Activated effector memory CD4-positive, alpha-beta T cell treated with anti-CD3 and anti-CD28 coated beads, Interleukin-2, amount 50 U/mL, for 16 hours (primary cell): ENCODE measurements around the gene PLA2G2D.
A peak's percentile ranks its signal among the peaks of the same experiment; 100 is the strongest.
"Not testable (repeated sequence)": the region's sequence is repeated elsewhere in the genome, so short reads cannot be mapped to it uniquely, and the experiment has no call there.

Experiments used
- DNase-seq: peaks from one replicate; pipeline ENCODE4 v3.0.0-alpha.2; 2020

Gene PLA2G2D

DNA sequence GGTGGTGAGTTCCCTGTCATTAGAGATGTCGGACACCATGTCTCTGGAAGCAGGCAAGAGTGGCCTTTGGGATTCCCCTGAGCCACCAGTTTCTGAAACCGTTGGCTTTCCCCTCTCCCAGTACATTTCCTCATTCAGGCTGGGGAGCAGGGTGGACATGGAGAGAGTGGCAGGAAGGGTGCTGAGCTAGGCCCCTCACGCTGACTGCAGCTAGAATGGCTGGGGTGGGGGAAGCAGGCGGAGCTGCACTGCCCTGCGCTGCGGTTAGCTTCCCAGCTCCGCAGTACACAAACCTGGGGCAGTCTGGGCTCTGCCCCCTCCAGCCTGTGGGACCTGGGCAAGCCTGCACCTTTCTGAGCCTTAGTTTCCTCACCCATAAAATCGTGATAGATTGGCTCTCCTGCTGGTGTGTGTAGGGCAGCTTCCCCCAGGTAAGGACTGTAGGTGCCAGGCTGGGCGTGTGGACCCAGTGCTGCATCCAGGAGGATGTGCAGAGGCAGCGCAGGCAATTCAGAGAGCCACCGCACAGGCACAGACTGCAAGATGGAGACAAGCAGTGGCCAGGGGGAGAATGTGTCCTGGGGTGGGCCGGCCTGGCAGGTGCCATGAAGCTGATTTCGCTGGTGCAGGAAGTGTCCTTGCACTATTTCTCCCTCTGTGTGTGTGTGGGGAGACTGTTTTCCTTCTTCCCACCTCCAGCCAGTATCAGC is 22.8 kb upstream of the PLA2G2D start:
- DNase-seq, result peak; percentile 51

DNA sequence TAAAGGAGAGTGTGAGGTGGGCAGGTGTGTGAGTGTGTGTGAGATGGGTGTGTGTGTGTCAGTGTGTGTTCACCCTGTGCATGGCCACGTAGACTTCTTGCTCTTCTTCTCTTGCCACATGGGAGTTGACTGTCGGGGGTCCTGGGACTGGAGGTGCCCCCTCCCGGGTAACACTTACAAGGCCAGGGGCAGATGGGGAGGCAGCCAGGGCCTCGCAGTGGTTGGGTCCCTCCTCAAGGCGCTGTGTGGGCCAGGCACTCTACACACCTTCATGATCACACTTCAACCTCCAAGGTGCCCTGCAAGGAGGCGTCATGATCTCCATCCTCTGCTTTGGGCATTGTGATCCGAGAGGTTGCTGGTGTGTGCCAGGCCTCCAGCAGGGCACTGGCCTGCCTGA is 22.1 kb upstream of the PLA2G2D start:
- peak; percentile 54 for DNase-seq

DNA sequence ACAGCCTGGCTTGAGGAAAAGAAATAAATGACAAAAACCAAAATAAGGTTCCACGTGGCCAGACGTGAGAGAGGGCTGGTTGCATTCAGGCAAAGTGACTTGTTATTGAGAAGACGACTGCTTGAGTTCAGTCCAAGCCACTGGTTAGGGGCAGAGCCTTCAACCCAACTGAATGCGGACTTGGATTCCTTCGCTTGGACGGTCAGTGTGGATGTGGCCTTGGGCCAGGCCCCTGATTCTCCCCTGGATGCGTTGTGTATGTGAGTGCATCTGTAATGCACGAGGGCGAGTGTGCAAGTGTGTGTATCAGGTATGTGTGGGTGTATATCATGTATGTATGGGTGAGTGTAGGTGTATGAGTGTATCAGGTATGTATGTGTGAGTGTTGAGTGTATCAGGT is 21.7 kb upstream of the PLA2G2D start:
- peak; percentile 48 for DNase-seq

- peak; percentile 39 for DNase-seq
Observed at GRCh38 chr1:20139776-20140612, 20.7 kb upstream of the PLA2G2D start.

DNA sequence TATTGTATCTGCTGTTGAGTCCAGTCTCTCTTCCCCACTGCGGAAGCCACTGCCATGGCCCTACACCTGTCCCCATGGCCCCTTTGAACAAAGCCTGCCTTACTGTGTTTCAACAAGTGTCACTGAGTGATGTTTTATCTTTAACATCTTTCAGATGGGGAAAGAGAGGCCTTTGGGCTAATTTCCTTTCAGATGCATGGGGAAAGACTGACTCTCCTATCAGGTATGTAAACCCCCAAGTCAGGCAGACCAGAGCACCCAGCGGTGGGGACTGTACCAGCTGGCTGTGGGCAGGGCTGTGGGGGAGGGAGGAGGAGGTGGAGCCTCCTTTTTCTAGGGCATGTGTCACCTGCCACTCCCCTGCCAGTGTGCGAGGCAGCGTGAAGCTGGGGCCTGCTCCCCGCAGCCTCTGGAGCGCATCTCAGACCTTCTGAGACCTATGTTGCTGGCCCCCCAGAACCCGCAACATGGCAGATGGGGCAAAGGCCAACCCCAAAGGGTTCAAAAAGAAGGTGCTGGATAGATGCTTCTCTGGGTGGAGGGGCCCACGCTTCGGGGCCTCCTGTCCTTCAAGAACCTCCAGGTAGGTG is 19.7 kb upstream of the PLA2G2D start, which contains the start of gene PLA2G2F:
Gene PLA2G2F (plus strand): TSS at position 363 of the 590 bp plus-strand sequence. CDS start 105 bp downstream, at position 468.
- peak; percentile 50 for DNase-seq

GRCh38 chr1:20138346-20138745 is 19.0 kb upstream of the PLA2G2D start:
- DNase-seq, result peak; percentile 24

- DNase-seq, result peak; percentile 16
Observed at GRCh38 chr1:20137604-20138003, 18.3 kb upstream of the PLA2G2D start.

- peak; percentile 36 for DNase-seq
Observed at GRCh38 chr1:20137055-20137454, 17.7 kb upstream of the PLA2G2D start.

GRCh38 chr1:20136249-20136648 is 16.9 kb upstream of the PLA2G2D start:
- DNase-seq, result peak; percentile 4

DNA sequence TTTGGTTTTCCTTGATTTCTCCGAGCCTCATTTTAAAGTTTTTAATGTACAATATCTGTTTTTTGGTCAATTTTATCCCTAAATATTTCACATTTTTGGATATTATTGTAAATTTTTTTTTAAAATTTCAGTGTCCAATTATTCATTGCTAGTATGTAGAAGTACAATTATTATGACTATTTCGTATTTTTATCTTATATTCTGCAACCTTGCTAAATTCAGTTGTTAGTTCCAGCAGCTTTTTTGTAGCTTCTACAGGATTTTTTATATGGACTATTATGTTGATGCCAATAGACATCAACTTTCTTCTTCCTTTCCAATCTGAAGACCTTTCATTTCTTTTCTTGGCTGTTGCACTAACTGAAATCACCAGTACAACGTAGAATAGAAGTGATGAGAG is 15.7 kb upstream of the PLA2G2D start:
- DNase-seq, result no peak

- not testable (repeated sequence) for DNase-seq
Observed at GRCh38 chr1:20130518-20130917, 11.2 kb upstream of the PLA2G2D start.

- DNase-seq, result no peak
Observed at GRCh38 chr1:20126806-20127440, 7.6 kb upstream of the PLA2G2D start.

DNA sequence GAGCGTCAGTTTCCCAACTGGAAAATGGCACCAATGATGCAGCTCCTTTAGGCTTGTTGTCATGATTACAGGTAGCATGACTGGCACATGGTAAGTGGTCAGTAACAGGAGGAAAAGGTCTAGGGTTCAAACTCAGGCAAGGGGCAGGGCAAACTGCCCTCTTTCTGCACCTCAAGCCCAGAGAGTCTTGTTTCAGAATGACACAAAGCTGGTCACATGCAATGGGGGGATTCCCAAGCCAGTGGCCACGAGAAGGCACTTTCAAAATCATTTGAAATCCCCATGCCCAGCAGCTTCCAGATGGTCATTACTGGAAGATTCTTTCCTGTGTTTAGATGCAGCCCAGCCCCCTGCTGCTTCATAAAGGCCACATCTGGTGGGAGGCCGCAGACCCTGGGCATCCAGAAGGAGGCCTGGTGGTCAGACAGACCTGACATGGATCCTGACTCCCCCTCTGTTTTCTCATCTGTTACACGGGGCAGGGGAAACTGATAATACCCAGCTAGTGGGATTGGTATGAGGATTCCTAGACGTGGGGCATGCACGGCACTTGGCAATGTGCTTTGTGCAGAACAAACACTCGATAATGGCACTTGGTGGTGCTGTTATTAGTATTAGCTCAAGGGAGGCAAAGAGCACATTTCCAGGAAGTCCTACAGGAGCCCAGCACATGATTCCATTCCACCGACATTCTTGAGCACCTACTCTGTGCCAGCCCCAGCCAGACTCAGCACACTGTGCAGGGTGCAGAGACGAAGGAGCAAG is 6.9 kb upstream of the PLA2G2D start:
- DNase-seq, result no peak

DNA sequence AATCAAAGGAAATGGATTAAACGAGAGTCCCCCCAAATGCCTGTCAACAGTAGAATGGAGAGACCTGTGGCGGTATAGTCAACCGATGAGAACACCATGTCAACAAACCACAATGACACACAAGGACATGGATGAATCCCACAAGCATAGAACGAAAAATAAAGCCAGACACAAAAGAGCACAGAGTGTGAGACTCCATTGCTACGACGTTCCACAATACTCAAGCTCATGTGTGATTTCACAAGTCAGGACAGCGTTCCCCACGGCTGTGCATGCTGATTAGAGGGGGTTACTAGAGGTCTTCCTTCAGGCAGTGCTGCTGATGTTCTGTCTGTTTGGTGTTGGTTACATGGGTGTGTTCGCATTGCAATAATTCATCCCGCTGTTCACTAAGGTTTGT is 5.8 kb upstream of the PLA2G2D start:
- no peak for DNase-seq

- no peak for DNase-seq
Observed at GRCh38 chr1:20124456-20125057, 5.2 kb upstream of the PLA2G2D start.

- DNase-seq, result no peak
Observed at GRCh38 chr1:20123722-20124455, 4.6 kb upstream of the PLA2G2D start.

DNA sequence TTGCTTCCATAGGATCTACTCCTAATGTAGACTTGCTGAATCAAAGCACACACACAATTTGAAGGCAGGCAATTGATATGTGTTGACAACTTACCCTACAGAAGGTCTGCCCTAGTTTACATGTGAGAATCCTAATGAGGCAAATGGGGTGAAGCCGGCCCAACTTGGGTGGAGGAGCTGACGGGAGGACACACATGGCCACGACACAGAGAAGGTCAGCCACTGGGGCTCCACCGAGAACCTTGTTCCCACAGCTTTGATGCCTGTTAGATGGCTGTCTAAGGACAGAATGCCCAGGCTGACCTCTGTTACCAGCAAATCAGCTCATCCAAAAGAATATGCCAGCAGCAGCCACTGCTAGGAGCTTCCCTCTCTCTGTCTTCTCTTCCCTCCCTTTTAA is 1.5 kb upstream of the PLA2G2D start:
- DNase-seq, result no peak

DNA sequence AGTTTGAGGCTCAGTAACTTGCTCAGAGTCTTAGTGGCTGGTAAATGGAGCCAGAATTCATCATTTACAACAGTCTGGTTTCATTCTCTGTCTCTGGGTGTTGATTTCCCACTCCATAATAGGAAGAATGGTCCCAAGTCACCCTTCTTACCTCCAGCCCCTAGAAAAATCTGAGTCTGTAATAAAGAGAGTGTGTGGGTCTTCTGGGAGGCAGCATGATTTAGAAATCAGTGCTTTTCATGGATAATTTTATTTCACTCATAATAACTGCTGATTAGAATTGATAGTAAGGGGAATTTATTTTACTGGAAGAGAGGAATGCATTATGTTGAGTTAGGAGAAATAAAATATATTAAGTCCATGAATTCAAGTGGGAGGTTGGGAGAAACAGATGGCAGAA is 2.1 kb downstream of the PLA2G2D start:
- DNase-seq, result no peak

DNA sequence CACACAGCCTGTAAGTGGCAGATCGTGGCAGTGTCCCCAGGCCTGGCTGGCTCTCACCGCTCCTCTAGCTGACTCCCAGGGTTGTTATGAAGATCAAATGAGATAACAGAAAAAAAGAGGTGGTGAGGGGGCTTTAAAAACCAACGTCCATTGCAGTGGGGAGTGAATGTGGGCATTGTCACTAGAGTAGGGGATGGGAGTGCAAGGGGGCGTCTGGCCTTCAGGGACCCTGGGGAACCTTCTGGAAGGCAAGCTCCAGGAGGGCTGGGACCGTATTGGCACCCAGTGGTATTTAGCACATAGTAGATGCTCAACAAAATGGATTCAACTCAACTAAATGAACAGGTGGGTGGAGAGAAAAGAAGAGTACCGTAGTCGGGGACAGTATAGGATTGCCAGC is 3.4 kb downstream of the PLA2G2D start:
- DNase-seq, result no peak

- no peak for DNase-seq
Observed at GRCh38 chr1:20115479-20115878, 3.9 kb downstream of the PLA2G2D start.

- DNase-seq, result no peak
Observed at GRCh38 chr1:20114021-20114648, 5.2 kb downstream of the PLA2G2D start.
